ENCODE data around the gene MIDN.

MIDN gene

GRCh38 chr19:1307755-1308303 is 59.4 kb downstream of the MIDN start:
- in situ Hi-C loops (cut with MboI; ENCODE audit: low sequenced_read_pairs, unreplicated experiment): no loop called here
- no peak for DNase-seq (ENCODE audit: low spot score)
- no peak for TF ChIP-seq CTCF (IDR thresholded peaks at IDR 0.05; ENCODE audit: borderline replicate concordance, control extremely low read depth, extremely low read depth, insufficient read depth, missing control alignments)

- no peak for TF ChIP-seq CTCF (IDR thresholded peaks at IDR 0.05; ENCODE audit: borderline replicate concordance, control extremely low read depth, extremely low read depth, insufficient read depth, missing control alignments)
- in situ Hi-C loops (cut with MboI; ENCODE audit: low sequenced_read_pairs, unreplicated experiment): no loop called here
These were observed 60.3 kb downstream of the MIDN start for GRCh38 chr19:1308718-1309117.

More at GRCh38 chr19:1308718-1309117, 60.3 kb downstream of the MIDN start:
- DNase-seq (ENCODE audit: low spot score): no peak

Measured in GM13976 (cell line).